Prostate gland (tissue), 2 donors: ENCODE data around the gene IRGQ.

Experiments used
- CTCF ChIP-seq, 4 experiments: fragments of 200-600 bp in 2 of 4; fragments of 450-650 bp in 2 of 4; sonication (generic) in 2 of 4; IDR thresholded peaks; 1 replicate in 3 of 4; 2 replicates in 1 of 4; pipeline ENCODE4 v1.5.1; 2016 to 2019; ENCODE audit warnings: antibody characterized with exemption in 4 of 4, mild to moderate bottlenecking in 2 of 4, moderate library complexity in 2 of 4
- POLR2A ChIP-seq: fragments of 450-650 bp; IDR thresholded peaks from one replicate; pipeline ENCODE4 v1.6.1; 2016; ENCODE audit warnings: antibody characterized with exemption, mild to moderate bottlenecking
- POLR2AphosphoS5 ChIP-seq: sonication (generic); formaldehyde crosslinking; IDR thresholded peaks from one replicate; pipeline ENCODE4 v1.6.1; 2017; ENCODE audit warnings: antibody characterized with exemption

- TF ChIP-seq CTCF (IDR thresholded peaks at IDR 0.05), result no peak
- TF ChIP-seq POLR2A, result no peak
- TF ChIP-seq POLR2AphosphoS5, result no peak
Measured at GRCh38 chr19:43594081-43594697, 1.7 kb downstream of the IRGQ start.
